Ishikawa (cell line): Measurements from ENCODE around the gene CDR2.

Source experiments
- CEBPB ChIP-seq: IDR thresholded peaks from 2 replicates; pipeline ENCODE4 v1.6.1; 2012
- CREB1 ChIP-seq: IDR thresholded peaks from 2 replicates; pipeline ENCODE4 v1.6.1; 2012; ENCODE audit warnings: low read depth
- EGR1 ChIP-seq: IDR thresholded peaks from 2 replicates; pipeline ENCODE4 v1.6.1; 2012
- EP300 ChIP-seq: IDR thresholded peaks from 2 replicates; pipeline ENCODE4 v1.6.1; 2012; ENCODE audit warnings: borderline replicate concordance
- FOXM1 ChIP-seq: IDR thresholded peaks from 2 replicates; pipeline ENCODE4 v1.6.1; 2012; ENCODE audit warnings: low read depth, borderline replicate concordance
- MAX ChIP-seq: IDR thresholded peaks from 2 replicates; pipeline ENCODE4 v1.6.1; 2012
- NFIC ChIP-seq: IDR thresholded peaks from 2 replicates; pipeline ENCODE4 v1.6.1; 2012
- RAD21 ChIP-seq: IDR thresholded peaks from 2 replicates; pipeline ENCODE4 v1.6.1; 2012; ENCODE audit warnings: low read depth
- REST ChIP-seq: IDR thresholded peaks from 2 replicates; pipeline ENCODE4 v1.6.1; 2012; ENCODE audit warnings: low read depth, mild to moderate bottlenecking
- TAF1 ChIP-seq: IDR thresholded peaks from 2 replicates; pipeline ENCODE4 v1.6.1; 2012; ENCODE audit warnings: low read depth, mild to moderate bottlenecking
- TCF12 ChIP-seq: IDR thresholded peaks from 2 replicates; pipeline ENCODE4 v1.6.1; 2012; ENCODE audit warnings: low read depth
- TEAD4 ChIP-seq: IDR thresholded peaks from 2 replicates; pipeline ENCODE4 v1.6.1; 2012
- USF1 ChIP-seq: IDR thresholded peaks from 2 replicates; pipeline ENCODE4 v1.6.1; 2012
- YY1 ChIP-seq: IDR thresholded peaks from 2 replicates; pipeline ENCODE4 v1.6.1; 2012; ENCODE audit warnings: low read depth
- ZBTB7A ChIP-seq: IDR thresholded peaks from 2 replicates; pipeline ENCODE4 v1.6.1; 2012; ENCODE audit warnings: low read depth

The CDR2 gene

GRCh38 chr16:22300427-22301071 is 73.9 kb downstream of the CDR2 start:
- peak; percentile 43; the same call in 1 of the 2 replicates for TF ChIP-seq RAD21
- 0 out of 2 replicates have a peak, but pooled peaks have one; percentile 15 for TF ChIP-seq MAX
- TF ChIP-seq TCF12: no peak

- no peak for TF ChIP-seq NFIC
- TF ChIP-seq EP300: no peak
- TF ChIP-seq ZBTB7A: no peak
- no peak for TF ChIP-seq TEAD4
- TF ChIP-seq CEBPB: no peak
- no peak for TF ChIP-seq TAF1
- no peak for TF ChIP-seq TCF12
- no peak for TF ChIP-seq FOXM1
- no peak for TF ChIP-seq EGR1
- TF ChIP-seq MAX: no peak
- TF ChIP-seq YY1: no peak
- TF ChIP-seq RAD21: no peak
- TF ChIP-seq REST: no peak
- no peak for TF ChIP-seq CREB1
- TF ChIP-seq USF1: no peak
Measured at GRCh38 chr16:22299036-22299435, 75.4 kb downstream of the CDR2 start.

- TF ChIP-seq TAF1 (no peak), CEBPB (peak; percentile 5; the same call in 1 of the 2 replicates), YY1 (no peak), NFIC (0 out of 2 replicates have a peak, but pooled peaks have one; percentile 42), ZBTB7A (no peak; the same call in 1 of the 2 replicates), USF1 (0 out of 2 replicates have a peak, but pooled peaks have one; percentile 4), TCF12 (peak; percentile 19; the same call in 1 of the 2 replicates), RAD21 (no peak), FOXM1 (no peak), TEAD4 (peak; percentile 85), MAX (no peak), REST (no peak), EGR1 (no peak), EP300 (no peak), CREB1 (peak; percentile 90)
Measured at GRCh38 chr16:22297871-22298733, 76.3 kb downstream of the CDR2 start.

GRCh38 chr16:22297114-22297870 is 77.1 kb downstream of the CDR2 start, which contains the start of gene POLR3E:
POLR3E (plus strand) TSS chr16:22297409; CDS start chr16:22302969, 5,560 bp downstream.
- TF ChIP-seq EGR1 (no peak), NFIC (peak; percentile 52), EP300 (no peak), TAF1 (peak; percentile 94), YY1 (peak; percentile 94), CEBPB (peak; percentile 48; the same call in 1 of the 2 replicates), CREB1 (0 out of 2 replicates have a peak, but pooled peaks have one; percentile 38), MAX (peak; percentile 76), RAD21 (peak; percentile 86), TCF12 (peak; percentile 45), REST (0 out of 2 replicates have a peak, but pooled peaks have one; percentile 10), USF1 (peak; percentile 83), FOXM1 (no peak), ZBTB7A (0 out of 2 replicates have a peak, but pooled peaks have one; percentile 52), TEAD4 (peak; percentile 95)
